ENCODE results near the gene APOL6. TPM values are rescaled to one million over a fixed set of nuclear protein-coding genes. Genes with fewer than 3 reads are reported as not detected.

Gene APOL6
- total RNA-seq, 1 donor from 2014 or later: 27.0 TPM

Other genes with a start within 250 kb of the APOL6 start
- gene MCM5, start 248.3 kb upstream of the APOL6 start, total RNA-seq: 25.4 TPM
- 4.4 TPM for gene RASD2, start 107.6 kb upstream of the APOL6 start, total RNA-seq
- gene MB, start 31.1 kb upstream of the APOL6 start, total RNA-seq: 0.35 TPM
- gene APOL5, start 69.4 kb downstream of the APOL6 start, total RNA-seq: not detected